Measurements from ENCODE around the gene ICOSLG.

Gene ICOSLG

GRCh38 chr21:44263221-44263760, 22.5 kb upstream of the ICOSLG start:
- no peak overlapping the region for H3K4me3 ChIP-seq (ENCODE audit: low read depth, low read length)
- TF ChIP-seq, protein P1, sequence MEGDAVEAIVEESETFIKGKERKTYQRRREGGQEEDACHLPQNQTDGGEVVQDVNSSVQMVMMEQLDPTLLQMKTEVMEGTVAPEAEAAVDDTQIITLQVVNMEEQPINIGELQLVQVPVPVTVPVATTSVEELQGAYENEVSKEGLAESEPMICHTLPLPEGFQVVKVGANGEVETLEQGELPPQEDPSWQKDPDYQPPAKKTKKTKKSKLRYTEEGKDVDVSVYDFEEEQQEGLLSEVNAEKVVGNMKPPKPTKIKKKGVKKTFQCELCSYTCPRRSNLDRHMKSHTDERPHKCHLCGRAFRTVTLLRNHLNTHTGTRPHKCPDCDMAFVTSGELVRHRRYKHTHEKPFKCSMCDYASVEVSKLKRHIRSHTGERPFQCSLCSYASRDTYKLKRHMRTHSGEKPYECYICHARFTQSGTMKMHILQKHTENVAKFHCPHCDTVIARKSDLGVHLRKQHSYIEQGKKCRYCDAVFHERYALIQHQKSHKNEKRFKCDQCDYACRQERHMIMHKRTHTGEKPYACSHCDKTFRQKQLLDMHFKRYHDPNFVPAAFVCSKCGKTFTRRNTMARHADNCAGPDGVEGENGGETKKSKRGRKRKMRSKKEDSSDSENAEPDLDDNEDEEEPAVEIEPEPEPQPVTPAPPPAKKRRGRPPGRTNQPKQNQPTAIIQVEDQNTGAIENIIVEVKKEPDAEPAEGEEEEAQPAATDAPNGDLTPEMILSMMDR (IDR thresholded peaks at IDR 0.05; ENCODE audit: control insufficient read depth, extremely low read depth, insufficient read depth), result no peak
- no peak for DNase-seq (ENCODE audit: low read depth)

- H3K4me3 ChIP-seq (ENCODE audit: low read depth, low read length), result no peak overlapping the region
- TF ChIP-seq, protein P1 (IDR thresholded peaks at IDR 0.05; ENCODE audit: control insufficient read depth, extremely low read depth, insufficient read depth), result no peak
- no peak for DNase-seq (ENCODE audit: low read depth)
Measured at GRCh38 chr21:44262338-44263056, 21.8 kb upstream of the ICOSLG start.

DNA sequence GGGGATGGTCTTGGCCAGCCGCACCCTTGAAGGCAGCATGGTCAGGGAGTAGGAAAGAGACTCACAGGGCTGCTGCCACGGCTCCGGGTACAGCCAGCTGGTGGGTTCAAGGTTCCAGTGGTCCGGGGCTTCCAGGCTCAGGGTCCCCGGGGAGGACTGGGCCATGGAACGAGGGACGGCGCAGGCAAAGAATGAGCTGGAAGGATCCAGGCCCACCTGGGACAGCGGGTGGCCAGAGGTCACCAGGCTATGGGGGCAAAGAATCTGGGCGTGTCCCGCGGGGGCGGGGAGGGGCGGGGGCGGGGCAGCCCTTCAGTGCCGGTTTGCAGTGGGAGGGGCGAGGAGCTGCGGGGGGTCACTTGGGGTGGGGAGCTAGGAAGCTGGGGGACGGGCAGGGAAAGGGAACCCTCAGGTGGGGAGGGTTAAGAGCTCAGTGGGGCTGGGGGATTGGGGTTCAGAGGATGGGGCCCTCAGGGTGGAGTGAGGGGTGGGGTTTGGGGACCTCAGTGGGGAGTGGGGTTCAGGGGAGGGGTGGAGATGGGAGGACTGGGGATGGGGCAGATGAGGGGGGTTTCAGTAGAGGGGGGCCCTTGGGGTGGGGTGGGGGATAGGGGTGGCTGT, 21.0 kb upstream of the ICOSLG start, which contains the start of gene DNMT3L:
DNMT3L (minus strand) TSS at position 223 of the 621 bp plus-strand sequence. CDS start 638 bp downstream, outside the sequence.
- H3K4me3 ChIP-seq (ENCODE audit: low read depth, low read length), result no peak within 1 kb of the TSS
- no peak for DNase-seq (ENCODE audit: low read depth)
- TF ChIP-seq, protein P1 (IDR thresholded peaks at IDR 0.05; ENCODE audit: control insufficient read depth, extremely low read depth, insufficient read depth), result no peak

DNA sequence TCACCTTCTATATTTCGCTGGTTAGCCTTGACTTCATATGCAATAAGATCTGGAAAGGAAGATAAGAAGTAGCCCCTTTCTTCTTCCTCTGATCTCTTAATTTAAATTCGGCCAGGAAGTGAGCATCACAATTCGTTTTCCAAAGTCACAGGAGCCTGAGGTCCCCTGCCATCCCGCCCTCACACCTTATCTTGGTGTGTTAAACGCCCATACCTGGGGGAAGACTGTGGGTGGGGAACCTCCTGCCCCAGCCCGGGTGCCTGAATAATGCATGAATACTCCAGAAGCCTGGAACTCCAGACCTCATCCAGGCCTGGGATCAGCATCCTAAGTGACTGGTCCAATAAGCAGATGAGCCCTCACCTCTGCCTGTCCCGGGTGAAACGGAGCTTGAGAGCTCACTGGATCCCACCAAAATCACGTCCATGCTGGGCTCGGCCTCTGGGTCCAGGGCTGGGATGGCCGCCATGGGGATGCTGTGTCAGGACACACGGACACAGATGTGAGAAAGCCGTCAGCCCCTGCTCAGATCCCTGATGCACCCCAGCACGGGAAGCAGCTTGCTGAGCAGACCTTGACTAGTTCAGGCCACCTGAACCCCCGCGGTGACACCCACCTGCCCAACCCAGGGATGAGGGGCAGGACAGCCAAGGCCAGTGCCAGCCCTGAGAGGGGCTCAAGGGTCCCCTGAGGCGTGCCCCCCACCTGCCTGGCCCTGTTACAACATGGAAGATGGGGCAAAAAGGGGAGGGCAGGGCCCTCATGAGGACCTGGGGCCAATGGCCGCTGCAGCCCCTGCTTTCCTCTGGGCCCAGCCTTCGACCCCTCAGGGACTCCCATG, 20.3 kb upstream of the ICOSLG start:
- TF ChIP-seq, protein P1 (IDR thresholded peaks at IDR 0.05; ENCODE audit: control insufficient read depth, extremely low read depth, insufficient read depth), result no peak
- no peak overlapping the region for H3K4me3 ChIP-seq (ENCODE audit: low read depth, low read length)
- DNase-seq (ENCODE audit: low read depth), result no peak

- no peak overlapping the region for H3K4me3 ChIP-seq (ENCODE audit: low read depth, low read length)
- no peak for DNase-seq (ENCODE audit: low read depth)
- TF ChIP-seq, protein P1 (IDR thresholded peaks at IDR 0.05; ENCODE audit: control insufficient read depth, extremely low read depth, insufficient read depth), result no peak
Measured at GRCh38 chr21:44260066-44260465, 19.3 kb upstream of the ICOSLG start.

- DNase-seq (ENCODE audit: low read depth), result no peak
- TF ChIP-seq, protein P1 (IDR thresholded peaks at IDR 0.05; ENCODE audit: control insufficient read depth, extremely low read depth, insufficient read depth), result no peak
- no peak overlapping the region for H3K4me3 ChIP-seq (ENCODE audit: low read depth, low read length)
Measured at GRCh38 chr21:44259082-44259705, 18.5 kb upstream of the ICOSLG start.

Data from LNCaP clone FGC (cell line).